Measurements from ENCODE around the gene C1R. TPM values are rescaled to one million over a fixed set of nuclear protein-coding genes. Genes with fewer than 3 reads are reported as not detected.

The C1R gene
- total RNA-seq, 2 experiments from 2014 or later = 4.0 to 5.3 TPM

- Mint-ChIP-seq H3K4me3 (no peak overlapping the region), H3K27ac (no peak overlapping the region), H3K4me1 (peaks cover 30% of the 10 kb centered on the region), H3K36me3 (peaks cover 42% of the 10 kb centered on the region), H3K27me3 (no peaks in the 10 kb centered on the region), H3K9me3 (ENCODE audit: low read depth) (peaks cover 13% of the 10 kb centered on the region)
- CTCF ChIA-PET = no interaction called here
- DNase-seq (no peak), ATAC-seq (no peak)
Measured at GRCh38 chr12:7101694-7102131, 9.5 kb upstream of the C1R start.

- no peaks in the 10 kb centered on the region for H3K27me3 Mint-ChIP-seq
- H3K27ac Mint-ChIP-seq = no peak overlapping the region
- CTCF ChIA-PET = no interaction called here
- H3K4me1 Mint-ChIP-seq = peaks cover 26% of the 10 kb centered on the region
- DNase-seq = no peak
- peaks cover 37% of the 10 kb centered on the region for H3K36me3 Mint-ChIP-seq
- ATAC-seq = no peak
- no peak overlapping the region for H3K4me3 Mint-ChIP-seq
- H3K9me3 Mint-ChIP-seq (ENCODE audit: low read depth) = peaks cover 7% of the 10 kb centered on the region
Measured at GRCh38 chr12:7101047-7101693, 8.9 kb upstream of the C1R start.

- Mint-ChIP-seq H3K9me3 (ENCODE audit: low read depth) (no peaks in the 10 kb centered on the region), H3K4me1 (peaks cover 18% of the 10 kb centered on the region), H3K36me3 (peaks cover 28% of the 10 kb centered on the region), H3K27me3 (no peaks in the 10 kb centered on the region), H3K27ac (no peak overlapping the region), H3K4me3 (no peak overlapping the region)
- DNase-seq (no peak), ATAC-seq (no peak)
- CTCF ChIA-PET = interaction anchor here (1.4 kb wide), 1 partner anchor 8 kb away, joined by 7 read pairs; no protein-coding TSS in a partner anchor
Measured at GRCh38 chr12:7100239-7100638, 8.0 kb upstream of the C1R start.

GRCh38 chr12:7099290-7099996 is 7.2 kb upstream of the C1R start:
- peaks cover 23% of the 10 kb centered on the region for H3K36me3 Mint-ChIP-seq
- CTCF ChIA-PET = interaction anchor here (0.8 to 1.4 kb wide), 3 partner anchors 8 to 174 kb away, joined by 3 to 7 read pairs (median 4); partner anchors contain the start of gene C1RL
- no peaks in the 10 kb centered on the region for H3K9me3 Mint-ChIP-seq (ENCODE audit: low read depth)
- H3K27me3 Mint-ChIP-seq = no peaks in the 10 kb centered on the region
- DNase-seq = no peak
- peaks cover 18% of the 10 kb centered on the region for H3K4me1 Mint-ChIP-seq
- ATAC-seq = no peak
- no peak overlapping the region for H3K4me3 Mint-ChIP-seq
- H3K27ac Mint-ChIP-seq = no peak overlapping the region

GRCh38 chr12:7096979-7097378 is 4.7 kb upstream of the C1R start:
- no peak overlapping the region for H3K4me3 Mint-ChIP-seq
- peaks cover 7% of the 10 kb centered on the region for H3K4me1 Mint-ChIP-seq
- ATAC-seq (no peak), DNase-seq (no peak)
- H3K27ac Mint-ChIP-seq = no peak overlapping the region
- H3K9me3 Mint-ChIP-seq (ENCODE audit: low read depth) = no peaks in the 10 kb centered on the region
- CTCF ChIA-PET = interaction anchor here (1.7 kb wide), 1 partner anchor 151 kb away, joined by 5 read pairs; no protein-coding TSS in a partner anchor
- H3K36me3 Mint-ChIP-seq = peaks cover 16% of the 10 kb centered on the region
- H3K27me3 Mint-ChIP-seq = no peaks in the 10 kb centered on the region

- H3K27ac Mint-ChIP-seq = no peak overlapping the region
- H3K36me3 Mint-ChIP-seq = peaks cover 13% of the 10 kb centered on the region
- DNase-seq (no peak), ATAC-seq (no peak)
- CTCF ChIA-PET = interaction anchor here (1.5 to 1.7 kb wide), 3 partner anchors 12 to 152 kb away, joined by 5 to 7 read pairs (median 7); partner anchors contain the start of gene C12orf57
- no peaks in the 10 kb centered on the region for H3K9me3 Mint-ChIP-seq (ENCODE audit: low read depth)
- peaks cover 6% of the 10 kb centered on the region for H3K4me1 Mint-ChIP-seq
- H3K27me3 Mint-ChIP-seq = no peaks in the 10 kb centered on the region
- H3K4me3 Mint-ChIP-seq = no peak overlapping the region
Measured at GRCh38 chr12:7096006-7096932, 4.0 kb upstream of the C1R start.

- CTCF ChIA-PET = interaction anchor here (0.9 to 1.6 kb wide), 9 partner anchors 9 to 149 kb away, joined by 3 to 5 read pairs (median 4); partner anchors contain the start of genes C12orf57, C1RL, LPCAT3 and RNU7-1
Measured at GRCh38 chr12:7093892-7094291, 1.6 kb upstream of the C1R start.

GRCh38 chr12:7093486-7093885 is 1.2 kb upstream of the C1R start:
- no peaks in the 10 kb centered on the region for H3K27me3 Mint-ChIP-seq
- H3K4me3 Mint-ChIP-seq = no peak overlapping the region
- H3K4me1 Mint-ChIP-seq = peaks cover 6% of the 10 kb centered on the region
- ATAC-seq = no peak
- H3K36me3 Mint-ChIP-seq = peaks cover 6% of the 10 kb centered on the region
- H3K9me3 Mint-ChIP-seq (ENCODE audit: low read depth) = no peaks in the 10 kb centered on the region
- H3K27ac Mint-ChIP-seq = no peak overlapping the region
- DNase-seq = no peak
- CTCF ChIA-PET = interaction anchor here (0.9 to 1.6 kb wide), 10 partner anchors 9 to 149 kb away, joined by 3 to 5 read pairs (median 4); partner anchors contain the start of genes C12orf57, C1RL, LPCAT3 and RNU7-1

More at GRCh38 chr12:7093892-7094291, 1.6 kb upstream of the C1R start:
- H3K27ac Mint-ChIP-seq = no peak overlapping the region
- peaks cover 6% of the 10 kb centered on the region for H3K4me1 Mint-ChIP-seq
- no peak for ATAC-seq
- peaks cover 8% of the 10 kb centered on the region for H3K36me3 Mint-ChIP-seq
- no peaks in the 10 kb centered on the region for H3K27me3 Mint-ChIP-seq
- no peaks in the 10 kb centered on the region for H3K9me3 Mint-ChIP-seq (ENCODE audit: low read depth)
- H3K4me3 Mint-ChIP-seq = no peak overlapping the region
- no peak for DNase-seq

GRCh38 chr12:7092986-7093460 is 778 bp upstream of the C1R start:
- H3K4me1 Mint-ChIP-seq = peaks cover 6% of the 10 kb centered on the region
- no peaks in the 10 kb centered on the region for H3K9me3 Mint-ChIP-seq (ENCODE audit: low read depth)
- DNase-seq (no peak), ATAC-seq (no peak)
- no peak overlapping the region for H3K27ac Mint-ChIP-seq
- CTCF ChIA-PET = interaction anchor here (0.7 to 1.6 kb wide), 10 partner anchors 10 to 124 kb away, joined by 3 to 6 read pairs (median 4); partner anchors contain the start of gene C1RL
- no peak overlapping the region for H3K4me3 Mint-ChIP-seq
- H3K27me3 Mint-ChIP-seq = no peaks in the 10 kb centered on the region
- H3K36me3 Mint-ChIP-seq = peaks cover 1% of the 10 kb centered on the region

- Mint-ChIP-seq H3K4me3 (peak overlapping the region; percentile 72), H3K4me1 (peaks cover 6% of the 10 kb centered on the region), H3K27me3 (no peaks in the 10 kb centered on the region), H3K36me3 (no peaks in the 10 kb centered on the region), H3K9me3 (ENCODE audit: low read depth) (no peaks in the 10 kb centered on the region), H3K27ac (peak overlapping the region; percentile 84)
- CTCF ChIA-PET = interaction anchor here (0.5 to 2.1 kb wide), 9 partner anchors 11 to 220 kb away, joined by 3 to 7 read pairs (median 3); partner anchors contain the start of gene C1RL
- DNase-seq = no peak
- ATAC-seq = no peak
Measured at GRCh38 chr12:7091660-7092228, 501 bp downstream of the C1R start.

- CTCF ChIA-PET = interaction anchor here (0.5 to 2.1 kb wide), 6 partner anchors 10 to 219 kb away, joined by 3 to 7 read pairs (median 3); no protein-coding TSS in a partner anchor
- Mint-ChIP-seq H3K4me3 (no peak overlapping the region), H3K27me3 (no peaks in the 10 kb centered on the region), H3K4me1 (peaks cover 6% of the 10 kb centered on the region), H3K9me3 (ENCODE audit: low read depth) (no peaks in the 10 kb centered on the region), H3K27ac (no peak overlapping the region), H3K36me3 (no peaks in the 10 kb centered on the region)
- DNase-seq (no peak), ATAC-seq (no peak)
Measured at GRCh38 chr12:7091171-7091570, 1.1 kb downstream of the C1R start.

- CTCF ChIA-PET = interaction anchor here (1.3 to 2.1 kb wide), 5 partner anchors 18 to 218 kb away, joined by 3 to 9 read pairs (median 6); partner anchors contain the start of gene C1RL
- Mint-ChIP-seq H3K36me3 (no peaks in the 10 kb centered on the region), H3K4me1 (peaks cover 6% of the 10 kb centered on the region)
Measured at GRCh38 chr12:7090222-7090998, 1.8 kb downstream of the C1R start.

More at GRCh38 chr12:7090222-7090998, 1.8 kb downstream of the C1R start:
- no peaks in the 10 kb centered on the region for H3K9me3 Mint-ChIP-seq (ENCODE audit: low read depth)
- no peaks in the 10 kb centered on the region for H3K27me3 Mint-ChIP-seq
- DNase-seq = no peak
- H3K4me3 Mint-ChIP-seq = no peak overlapping the region
- no peak overlapping the region for H3K27ac Mint-ChIP-seq
- no peak for ATAC-seq
